ENCODE measurements around the gene MELTF.

DNA sequence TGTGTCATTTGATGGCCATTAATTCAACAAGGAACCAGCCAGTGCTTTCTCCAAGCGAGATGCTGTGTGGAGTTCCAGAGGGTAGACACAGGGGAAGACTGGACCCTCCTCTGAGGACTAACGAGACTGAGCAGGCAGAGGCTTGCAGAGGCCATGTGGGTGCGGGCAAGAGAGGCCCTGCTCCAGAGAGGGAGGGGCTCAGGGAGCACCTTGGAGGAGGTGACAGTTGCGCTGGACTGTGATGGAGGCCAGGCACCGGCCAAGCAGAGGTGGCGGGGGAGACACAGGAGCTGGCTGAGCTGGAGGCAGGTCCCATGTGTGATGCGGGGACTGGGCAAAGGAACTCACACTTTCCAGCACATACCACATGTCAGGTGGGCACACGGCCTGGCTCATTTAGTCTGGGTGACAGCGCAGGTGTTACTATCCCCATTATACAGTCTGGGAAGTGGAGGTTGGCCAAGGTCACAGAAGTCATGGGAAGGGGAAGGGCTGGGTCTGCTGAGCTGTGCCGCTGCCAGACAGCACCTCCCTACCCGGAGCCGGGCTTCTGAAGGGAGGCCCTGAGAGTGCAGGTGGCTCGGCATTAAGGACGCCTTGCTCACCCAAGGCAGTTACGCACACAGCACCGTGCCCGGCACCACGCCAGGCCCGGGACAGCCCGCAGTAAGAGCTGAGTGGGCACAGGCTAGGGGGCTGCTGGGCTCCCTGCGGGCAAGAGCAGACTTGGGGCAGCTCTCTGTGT lies 3.7 kb downstream of the MELTF start:
- no peak for TF ChIP-seq SUZ12 (IDR thresholded peaks at IDR 0.05; ENCODE audit: extremely low read depth, insufficient read depth, insufficient read length)
- no peak for TF ChIP-seq YY1 (IDR thresholded peaks at IDR 0.05; ENCODE audit: insufficient read depth, insufficient read length)

Data from NT2/D1 (cell line).